ENCODE results near the gene AOPEP. TPM values are rescaled to one million over a fixed set of nuclear protein-coding genes. Genes with fewer than 3 reads are reported as not detected.

The AOPEP gene
- total RNA-seq, 1 experiment from 2014 or later = 14.4 TPM

- TF ChIP-seq SMAD3 (CRISPR knock-in tag; IDR thresholded peaks at IDR 0.05; ENCODE audit: borderline replicate concordance) (no peak), ESRRA (CRISPR knock-in tag; IDR thresholded peaks at IDR 0.05; ENCODE audit: borderline replicate concordance) (no peak), ZNF263 (CRISPR knock-in tag; IDR thresholded peaks at IDR 0.05; ENCODE audit: low read depth) (no peak), IRF1 (CRISPR knock-in tag; IDR thresholded peaks at IDR 0.05) (no peak)
Measured at GRCh38 chr9:95077766-95078370, 351.4 kb downstream of the AOPEP start (continued).

- TF ChIP-seq ATF1 (CRISPR knock-in tag; IDR thresholded peaks at IDR 0.05) = no peak
- no peak for TF ChIP-seq ZMAT4 (CRISPR knock-in tag; IDR thresholded peaks at IDR 0.05)
- no peak for TF ChIP-seq HMGXB4 (CRISPR knock-in tag; IDR thresholded peaks at IDR 0.05)
- TF ChIP-seq USF2 (CRISPR knock-in tag; IDR thresholded peaks at IDR 0.05) = no peak
- no peak for TF ChIP-seq SP1 (CRISPR knock-in tag; conservative IDR thresholded peaks at IDR 0.05)
- TF ChIP-seq STAT6 (CRISPR knock-in tag; conservative IDR thresholded peaks at IDR 0.05; ENCODE audit: low read depth) = no peak
- TF ChIP-seq RELA (CRISPR knock-in tag; IDR thresholded peaks at IDR 0.05; ENCODE audit: borderline replicate concordance) = no peak
- TF ChIP-seq GABPB1 (CRISPR knock-in tag; IDR thresholded peaks at IDR 0.05) = no peak
- TF ChIP-seq ZSCAN18 (CRISPR knock-in tag; IDR thresholded peaks at IDR 0.05) = no peak
- no peak for TF ChIP-seq ESRRA (CRISPR knock-in tag; IDR thresholded peaks at IDR 0.05; ENCODE audit: borderline replicate concordance)
- no peak for TF ChIP-seq CREB1 (CRISPR knock-in tag; IDR thresholded peaks at IDR 0.05)
- TF ChIP-seq CBFB (CRISPR knock-in tag; IDR thresholded peaks at IDR 0.05; ENCODE audit: low read depth) = no peak
- TF ChIP-seq FOXJ3 (CRISPR knock-in tag; IDR thresholded peaks at IDR 0.05; ENCODE audit: borderline replicate concordance) = no peak
- Mint-ChIP-seq H3K4me1 (peaks cover 27% of the 10 kb centered on the region), H3K4me3 (no peak overlapping the region), H3K9me3 (no peaks in the 10 kb centered on the region), H3K27me3 (ENCODE audit: low read depth) (no peaks in the 10 kb centered on the region), H3K36me3 (no peaks in the 10 kb centered on the region; the same call in 1 of the 2 replicates), H3K27ac (0 out of 2 replicates have a peak overlapping the region, but pooled peaks have one; percentile 46)
- no peak for DNase-seq (ENCODE audit: low spot score)
- CTCF ChIA-PET = interaction anchor here (0.8 kb wide), 2 partner anchors 49 to 90 kb away, joined by 4 read pairs; no protein-coding TSS in a partner anchor
- no peak for ATAC-seq
- POLR2A ChIA-PET = no interaction called here
Measured at GRCh38 chr9:95078511-95078910, 352.0 kb downstream of the AOPEP start.

Measured in WTC11 (cell line).